Stimulated activated CD8-positive, alpha-beta memory T cell treated with anti-CD3 and anti-CD28 coated beads, Interleukin-4, amount 100 ng/mL, for 48 hours (primary cell): ENCODE data around the gene C1QL4.
"Not testable (repeated sequence)": the region's sequence is repeated elsewhere in the genome, so short reads cannot be mapped to it uniquely, and the experiment has no call there.

Source experiments
- DNase-seq: peaks from one replicate; pipeline ENCODE4 v3.0.0-alpha.2; 2020

The C1QL4 gene

DNA sequence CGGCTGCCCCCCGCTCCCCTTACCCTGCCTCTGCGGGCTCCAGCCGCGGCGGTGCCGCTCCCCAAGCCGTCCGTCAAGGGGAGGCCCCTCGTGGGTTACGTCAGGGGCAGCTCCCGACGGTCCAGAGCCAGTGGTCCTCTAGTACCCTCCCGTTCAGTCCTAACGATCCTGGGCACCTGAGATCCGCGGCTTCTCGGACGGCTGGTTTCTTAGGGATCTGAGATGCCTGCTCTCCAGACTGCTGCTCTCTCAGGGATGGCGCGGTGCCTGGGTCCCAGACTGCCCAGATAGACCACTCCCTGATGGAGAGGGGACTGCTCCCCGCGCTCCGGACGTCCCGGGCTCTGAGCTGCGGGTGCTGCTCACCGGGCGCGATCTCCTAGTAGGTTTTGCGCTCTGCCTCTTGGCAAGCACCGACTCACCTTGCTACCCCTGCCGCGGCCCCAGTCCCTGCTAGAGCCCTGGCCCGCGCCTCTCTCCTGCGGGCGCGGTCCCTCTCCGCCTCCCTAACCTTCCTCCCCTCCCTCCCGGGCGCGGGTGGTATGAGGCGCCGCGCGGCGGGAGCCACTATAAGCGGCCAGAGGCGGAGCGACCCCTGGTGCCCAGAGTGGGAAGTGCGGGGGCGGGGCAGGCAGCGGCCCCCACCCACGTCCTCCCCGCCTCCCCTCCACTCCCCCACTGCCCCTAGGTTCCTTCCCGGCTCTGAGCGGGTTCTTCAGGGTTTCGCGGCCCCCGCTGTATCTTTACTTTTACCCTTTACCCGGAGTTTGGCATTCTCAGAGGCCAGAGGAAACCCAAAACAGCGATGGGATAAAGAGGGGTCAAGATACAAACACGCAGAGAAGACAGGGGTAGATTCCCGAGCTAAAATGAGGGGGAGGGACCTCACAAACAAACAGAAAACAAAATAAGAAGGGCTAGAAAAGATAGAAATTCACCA lies at the start of gene C1QL4:
Gene C1QL4 (minus strand): TSS at position 544 of the 940 bp plus-strand sequence. CDS start 711 bp downstream, outside the sequence.
- peak; percentile 96 for DNase-seq

DNA sequence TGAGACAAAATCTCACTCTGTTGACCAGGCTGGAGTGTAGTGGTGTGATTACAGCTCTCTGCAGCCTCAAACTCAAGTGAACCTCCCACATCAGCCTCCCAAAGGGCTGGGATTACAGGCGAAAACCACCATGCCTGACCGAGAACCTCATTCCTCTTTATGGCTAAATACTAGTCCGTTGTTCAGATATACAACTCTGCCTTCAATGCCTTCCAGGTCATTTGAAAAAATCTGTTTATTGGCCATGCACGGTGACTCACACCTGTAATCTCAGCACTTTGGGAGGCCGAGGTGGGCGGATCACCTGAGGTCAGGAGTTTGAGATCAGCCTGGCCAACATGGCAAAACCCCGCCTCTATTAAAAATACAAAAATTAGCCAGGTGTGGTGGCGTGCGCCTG lies 43.2 kb upstream of the C1QL4 start:
- DNase-seq: not testable (repeated sequence)

DNA sequence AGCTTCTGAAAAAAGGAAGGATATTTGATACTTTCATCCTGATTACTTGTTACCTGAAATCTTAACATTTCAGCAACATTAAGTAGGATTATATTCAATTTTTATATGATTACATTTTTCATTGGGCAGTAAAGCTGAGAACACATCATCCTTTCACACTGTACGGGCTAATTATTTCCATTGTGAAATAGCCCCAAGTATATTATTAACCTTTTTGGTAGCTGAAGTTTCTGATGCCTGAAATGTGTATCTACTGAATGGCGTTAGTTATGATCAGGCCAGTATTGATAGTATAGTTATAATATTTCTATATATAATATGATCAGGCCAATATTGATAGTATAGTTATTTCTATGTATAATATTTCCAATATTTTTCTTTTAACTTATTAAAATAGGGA lies 40.4 kb upstream of the C1QL4 start:
- DNase-seq: no peak

DNA sequence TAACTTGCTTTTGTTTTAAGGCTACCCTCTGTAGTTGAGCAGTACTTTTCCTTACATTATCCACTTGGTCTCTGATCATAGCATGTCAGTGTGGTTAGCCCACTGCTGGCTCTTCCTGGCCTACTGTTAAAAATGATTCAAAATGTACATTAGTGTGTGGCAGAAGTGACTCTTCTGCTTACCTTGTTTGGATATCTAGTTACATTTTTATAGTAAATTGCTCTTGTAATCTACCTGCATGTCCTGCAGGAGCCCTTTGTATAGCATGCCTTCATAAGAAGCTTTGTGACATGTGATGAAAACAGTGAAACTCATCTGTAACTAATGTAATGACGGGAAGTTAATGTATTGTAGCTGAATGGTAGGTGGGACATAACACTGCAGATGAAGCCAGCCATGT lies 38.4 kb upstream of the C1QL4 start:
- DNase-seq: no peak

DNA sequence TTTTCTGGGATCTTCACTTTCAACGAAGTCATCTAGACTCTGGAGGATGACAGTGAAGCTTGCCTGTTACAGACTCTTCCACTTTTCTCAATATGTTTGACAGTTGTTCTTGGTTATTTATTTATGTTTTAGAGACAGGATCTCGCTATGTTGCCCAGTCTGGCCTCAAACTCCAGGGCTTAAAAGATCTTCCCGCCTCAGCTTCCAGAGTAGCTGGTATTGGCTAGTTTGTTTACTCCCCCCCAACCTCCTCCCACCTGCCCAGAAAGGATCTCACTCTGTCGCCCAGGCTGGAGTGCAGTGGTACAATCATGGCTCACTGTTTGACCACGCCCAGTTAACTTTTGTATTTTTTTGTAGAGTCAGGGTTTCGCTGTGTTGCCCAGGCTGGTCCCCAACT lies 33.6 kb upstream of the C1QL4 start:
- no peak for DNase-seq

DNA sequence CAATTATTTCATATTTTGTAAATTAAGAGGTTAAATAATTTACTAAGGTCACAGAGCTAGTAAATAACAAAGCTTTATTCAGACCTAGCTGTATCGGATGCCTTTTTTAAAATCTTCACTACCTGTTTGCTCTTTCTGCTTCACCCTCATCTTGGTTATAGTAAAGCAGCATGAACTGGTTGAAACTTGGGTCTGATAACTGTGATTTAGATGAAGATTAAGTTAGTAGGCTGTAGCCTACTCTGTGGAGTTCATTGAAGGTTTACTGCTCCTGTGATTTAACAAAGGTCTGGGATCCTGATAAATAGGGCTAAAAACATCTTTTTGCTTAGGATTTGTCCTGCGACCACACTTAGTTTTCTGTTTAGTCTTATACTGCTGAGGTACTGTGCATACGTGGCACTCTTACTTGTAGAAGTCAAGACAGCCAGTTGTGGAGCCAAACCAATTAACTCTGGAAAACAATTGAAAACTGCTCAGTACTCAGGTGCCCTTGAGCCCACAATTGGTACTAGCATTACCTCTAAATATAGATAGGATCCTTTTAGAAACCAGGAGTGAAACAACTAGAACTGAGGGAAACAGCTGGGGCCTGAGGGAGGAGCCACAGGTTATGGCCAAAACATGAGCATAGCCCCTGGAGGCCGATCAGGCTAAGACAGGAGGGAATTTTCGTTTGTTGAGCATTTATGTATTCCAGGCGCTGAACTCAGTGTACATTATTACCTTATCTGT lies 32.6 kb upstream of the C1QL4 start:
- peak; percentile 34 for DNase-seq

DNA sequence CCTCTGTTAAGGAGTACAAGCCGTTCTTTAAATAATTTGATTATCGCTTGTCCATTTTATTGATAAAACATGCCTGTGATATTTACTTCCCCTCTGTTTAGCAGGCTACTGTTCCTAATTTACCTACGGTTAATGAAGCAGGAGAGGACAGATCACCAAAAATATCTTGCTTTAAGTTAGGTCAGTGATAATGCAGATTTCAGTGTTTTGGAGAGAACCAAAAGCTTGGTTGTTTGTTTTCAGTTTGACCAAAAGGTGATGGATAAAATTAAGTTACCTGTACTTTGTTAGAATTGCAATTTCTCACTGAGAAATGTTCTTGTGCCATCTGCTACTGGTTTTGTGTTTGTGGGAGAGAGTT lies 31.2 kb upstream of the C1QL4 start:
- no peak for DNase-seq

DNA sequence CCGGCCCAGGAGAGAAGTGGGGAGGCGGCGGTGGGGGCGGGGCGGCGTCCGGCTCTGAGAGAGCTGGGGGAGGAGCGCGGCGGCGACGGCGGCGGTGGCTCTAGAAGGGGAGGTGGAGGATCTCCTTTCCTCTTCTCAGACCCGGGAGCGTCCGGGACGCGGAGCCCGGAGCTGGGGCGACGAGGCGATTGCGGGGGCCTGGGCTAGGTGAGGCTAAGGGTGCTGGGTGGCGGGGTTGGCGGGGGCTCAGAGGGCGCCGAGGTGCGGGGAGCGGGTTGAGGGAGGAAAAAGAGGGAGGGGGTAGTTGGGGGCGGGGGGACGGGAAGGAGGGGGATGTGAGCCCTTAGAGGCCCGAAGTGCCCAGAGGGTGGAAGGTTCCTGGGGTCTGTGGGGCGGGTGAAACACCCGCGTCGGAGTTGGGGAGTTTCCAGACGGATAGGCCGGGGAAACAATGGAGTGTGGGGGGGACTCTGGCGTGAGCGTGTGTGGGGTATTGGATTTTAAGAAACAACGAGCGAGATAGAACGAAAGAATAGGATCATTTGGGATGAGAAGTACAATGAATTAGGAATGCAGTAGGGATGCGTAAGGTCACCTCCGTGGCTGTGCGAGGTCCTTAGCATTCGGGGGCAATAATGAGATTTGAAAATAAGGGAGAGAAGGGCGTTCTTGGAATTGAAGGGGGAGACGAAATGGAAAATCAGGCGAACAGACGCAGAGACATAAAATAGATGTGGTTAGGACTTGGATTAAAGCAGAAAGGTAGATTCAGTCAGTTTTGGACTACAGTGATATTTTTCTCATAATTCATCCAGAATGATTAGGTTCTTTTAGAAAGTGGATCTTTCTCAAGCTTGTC lies 30.6 kb upstream of the C1QL4 start, which contains the start of gene SPATS2:
Gene SPATS2 (plus strand): TSS at position 82 of the 859 bp plus-strand sequence. CDS start 93,551 bp downstream, outside the sequence.
- peak; percentile 94 for DNase-seq

DNA sequence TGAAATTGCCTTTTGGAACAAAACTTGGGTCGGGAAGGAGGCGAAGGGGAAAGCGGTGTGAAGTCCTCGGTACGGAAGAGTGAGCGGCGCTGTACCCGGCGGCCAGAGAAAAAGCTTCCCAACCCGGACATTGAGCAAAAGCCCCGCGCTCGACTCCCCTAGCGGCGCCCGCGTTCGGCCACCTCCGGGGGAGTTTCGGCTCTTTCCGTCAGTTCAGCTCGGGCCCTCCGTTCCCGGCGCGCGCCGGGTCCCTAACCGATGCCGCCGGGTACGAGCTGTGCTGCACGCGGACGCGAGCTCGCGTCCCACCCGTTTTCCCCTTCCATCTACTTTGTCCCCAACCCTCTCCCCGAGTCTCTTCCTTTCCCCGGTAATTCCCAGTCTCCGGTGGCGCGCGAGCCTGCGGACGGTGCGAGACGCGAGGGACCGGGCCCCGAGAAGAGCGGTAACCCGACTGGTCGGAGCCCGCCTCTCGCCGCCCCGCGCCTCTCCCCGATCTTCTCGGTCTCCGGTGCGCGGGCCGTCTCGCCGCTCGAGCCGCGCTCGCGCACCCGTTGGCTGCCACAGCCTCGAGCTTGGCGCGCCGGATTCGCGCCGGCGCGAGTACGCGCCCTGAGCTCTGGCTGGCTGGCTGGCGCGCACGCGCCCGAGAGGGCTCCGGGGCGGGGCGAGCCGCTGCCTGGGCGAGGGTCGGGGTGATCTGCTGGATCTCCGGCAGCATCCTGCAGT lies 29.8 kb upstream of the C1QL4 start:
- DNase-seq: peak; percentile 90

DNA sequence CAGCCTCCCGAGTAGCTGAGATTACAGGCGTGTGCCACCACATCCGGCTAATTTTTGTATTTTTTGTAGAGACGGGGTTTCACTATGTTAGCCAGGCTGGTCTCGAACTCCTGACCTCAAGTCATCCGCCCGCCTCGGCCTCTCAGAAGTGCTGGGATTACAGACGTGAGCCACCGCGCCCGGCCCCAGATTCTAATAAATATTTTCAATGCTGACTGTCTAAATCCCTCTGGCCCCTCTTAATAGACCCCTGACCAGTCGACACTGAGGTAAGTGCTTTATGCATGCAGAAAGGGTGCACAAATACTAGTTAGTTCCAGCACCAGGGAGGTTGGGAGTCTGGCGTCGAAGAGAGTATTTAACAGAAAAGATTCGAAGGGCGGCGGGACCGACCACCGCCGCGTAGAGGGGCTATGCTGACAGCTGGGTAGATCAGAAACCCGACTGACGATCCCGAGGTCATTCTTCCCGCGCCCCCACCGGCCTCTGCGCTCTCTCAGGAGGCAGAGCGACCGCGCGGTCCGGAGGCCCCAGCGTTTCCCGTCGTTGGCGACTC lies 29.2 kb upstream of the C1QL4 start:
- peak; percentile 38 for DNase-seq

DNA sequence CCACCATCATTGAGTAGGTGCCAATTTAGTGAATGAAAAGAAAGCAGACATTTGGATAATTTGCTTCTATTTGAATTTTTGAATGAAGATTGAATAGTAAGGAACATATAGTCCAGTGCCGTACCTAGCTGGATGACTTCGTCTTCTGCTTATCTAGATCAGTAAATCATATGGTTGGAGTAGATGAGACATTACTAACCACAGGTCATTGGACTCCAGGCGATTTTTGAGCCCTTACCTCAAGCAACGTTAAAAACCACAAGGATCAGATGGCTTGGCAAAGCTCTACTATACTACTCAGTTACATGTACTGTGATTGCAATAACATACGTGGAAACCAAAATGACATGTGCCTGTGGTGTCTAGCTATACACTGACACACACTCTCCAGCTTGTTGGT lies 28.6 kb upstream of the C1QL4 start:
- no peak for DNase-seq

DNA sequence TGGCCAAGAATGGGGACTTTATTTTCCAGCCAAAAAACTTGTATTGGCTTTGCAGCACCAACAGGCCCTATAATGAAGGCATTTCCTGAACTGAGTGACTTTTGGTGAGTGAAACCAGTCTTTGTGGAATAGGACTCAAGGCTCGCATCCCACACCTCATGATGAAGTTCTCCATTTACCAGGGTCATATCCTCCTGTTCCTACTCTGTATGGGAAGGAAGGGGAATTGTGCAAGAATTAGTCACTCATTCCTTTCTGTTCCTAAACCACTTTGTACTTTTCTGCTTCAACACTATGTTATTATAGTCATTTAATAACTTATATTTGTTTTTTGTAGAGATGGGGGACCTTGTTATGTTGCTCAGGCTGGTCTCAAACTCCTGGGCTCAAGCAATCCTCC lies 28.0 kb upstream of the C1QL4 start:
- DNase-seq: no peak

DNA sequence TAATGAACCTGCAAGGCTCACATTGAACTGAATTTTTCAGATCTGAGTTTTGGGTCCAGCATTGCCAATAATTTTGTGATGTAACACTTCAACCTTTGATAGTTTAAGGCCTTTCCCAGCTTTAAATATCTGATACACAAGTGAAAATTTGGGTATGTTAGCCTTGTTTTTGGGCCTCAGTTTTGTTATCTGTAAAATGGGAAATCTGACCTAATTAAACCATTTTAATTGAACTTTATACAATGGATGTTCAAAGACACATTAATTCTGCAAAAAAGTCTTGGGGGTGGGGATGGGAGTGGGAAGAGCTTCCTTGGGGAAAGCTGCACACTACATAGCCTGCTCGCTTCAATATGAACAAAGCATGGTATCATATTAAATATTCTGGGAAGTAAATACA lies 25.1 kb upstream of the C1QL4 start:
- DNase-seq: no peak

DNA sequence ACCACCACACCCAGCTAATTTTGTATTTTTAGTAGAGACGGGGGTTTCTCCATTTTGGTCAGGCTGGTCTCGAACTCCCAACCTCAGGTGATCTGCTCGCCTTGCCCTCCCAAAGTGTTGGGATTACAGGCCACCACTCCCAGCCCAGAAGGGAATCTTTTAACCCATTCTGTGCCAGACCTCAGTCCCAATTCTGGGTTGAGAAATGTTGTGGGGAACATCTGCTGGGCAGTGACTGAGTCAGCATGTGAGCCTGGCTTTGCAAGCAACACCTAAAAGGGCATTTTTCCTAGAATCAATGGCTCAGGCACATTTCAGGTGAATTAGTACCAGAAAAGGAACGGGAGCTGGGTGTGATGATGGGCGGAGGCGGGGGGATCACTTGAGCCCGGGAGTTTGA lies 22.7 kb upstream of the C1QL4 start:
- no peak for DNase-seq

DNA sequence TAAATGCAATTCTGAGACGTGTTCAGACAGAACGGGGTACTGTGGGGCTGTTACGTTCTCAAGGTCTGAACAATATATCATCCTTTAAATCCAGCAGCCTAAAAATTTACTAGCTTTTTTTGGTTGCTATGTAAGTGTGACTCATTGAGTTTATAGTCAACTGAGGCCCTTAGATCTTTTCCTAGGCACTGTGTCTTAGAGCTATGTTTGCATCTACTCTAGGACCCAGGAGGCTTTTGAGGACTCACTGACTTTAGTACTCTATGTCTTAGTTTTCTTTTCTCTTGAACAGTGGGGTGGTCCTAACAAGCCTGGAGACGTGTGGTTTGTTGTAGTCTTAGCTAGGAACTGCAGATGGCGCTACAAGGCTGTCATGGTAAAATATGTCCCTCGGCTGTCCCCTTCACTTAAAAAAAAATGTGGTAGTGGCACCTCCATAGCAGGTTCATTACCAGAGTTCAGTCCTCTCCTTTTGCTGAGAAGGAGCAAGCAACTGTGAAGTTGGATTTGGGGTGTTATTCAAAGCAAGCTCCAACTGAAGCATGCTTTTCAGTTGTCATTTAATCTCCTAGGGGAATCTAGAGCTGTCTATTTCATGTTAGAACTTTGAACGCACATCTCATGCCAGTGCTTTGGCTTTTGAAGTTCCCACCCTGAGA lies 21.6 kb upstream of the C1QL4 start:
- DNase-seq: peak; percentile 61

DNA sequence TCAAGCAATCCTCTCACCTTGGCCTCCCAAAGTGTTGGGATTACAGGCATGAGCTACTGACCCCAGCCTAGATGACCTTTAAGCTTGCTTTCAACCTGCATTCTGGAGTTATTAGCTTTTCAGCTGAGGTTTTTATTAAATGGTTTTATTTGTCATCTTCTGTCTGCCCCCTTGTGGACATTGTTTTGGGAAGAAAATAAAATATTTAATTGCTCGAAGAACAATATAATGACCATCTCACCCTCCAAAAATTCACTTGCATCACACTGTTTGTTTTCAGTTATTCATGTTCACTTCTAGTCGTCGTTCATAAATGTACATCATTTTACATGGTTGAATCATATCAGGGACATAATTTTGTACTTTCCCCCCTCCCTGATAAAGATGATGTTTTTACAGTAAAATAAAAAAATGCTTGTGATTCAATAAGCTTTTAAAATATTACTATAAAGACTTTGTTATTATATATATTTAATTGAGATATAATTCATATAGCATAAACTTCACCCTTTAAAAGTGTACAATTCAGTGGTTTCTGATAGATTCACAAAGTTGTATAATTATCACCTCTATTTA lies 20.2 kb upstream of the C1QL4 start:
- no peak for DNase-seq

DNA sequence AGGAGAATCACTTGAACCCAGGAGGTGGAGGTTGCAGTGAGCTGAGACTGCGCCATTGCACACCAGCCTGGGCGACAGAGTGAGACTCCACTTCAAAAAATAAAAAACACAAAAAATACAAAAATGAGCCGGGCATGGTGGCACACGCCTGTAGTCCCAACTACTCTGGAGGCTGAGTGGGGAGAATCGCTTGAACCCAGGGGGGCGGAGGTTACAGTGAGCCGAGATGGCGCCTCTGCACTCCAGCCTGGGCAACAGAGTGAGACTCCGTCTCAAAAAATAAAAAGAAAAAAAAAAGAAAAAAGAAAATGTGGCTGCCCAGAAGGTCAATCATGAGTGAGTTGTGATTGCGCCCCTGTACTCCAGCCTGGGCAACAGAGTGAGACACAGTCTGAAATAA lies 18.9 kb upstream of the C1QL4 start:
- DNase-seq: no peak

DNA sequence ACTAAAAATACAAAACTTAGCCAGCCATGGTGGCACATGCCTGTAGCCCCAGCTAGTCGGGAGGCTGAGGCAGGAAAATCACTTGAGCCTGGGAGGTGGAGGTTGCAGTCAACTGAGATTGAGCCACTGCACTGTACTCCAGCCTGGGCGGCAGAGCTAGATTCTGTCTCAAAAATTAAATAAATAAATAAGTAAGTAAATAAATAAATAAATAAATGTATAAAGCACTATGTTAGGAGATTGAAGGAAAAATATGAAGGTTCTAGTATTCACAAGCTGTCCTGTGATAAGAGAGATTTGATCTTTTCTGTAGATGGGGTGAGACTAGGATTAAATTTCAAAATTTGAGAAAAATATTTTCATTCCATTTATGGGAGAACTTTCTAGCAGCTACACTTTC lies 15.4 kb upstream of the C1QL4 start:
- no peak for DNase-seq

DNA sequence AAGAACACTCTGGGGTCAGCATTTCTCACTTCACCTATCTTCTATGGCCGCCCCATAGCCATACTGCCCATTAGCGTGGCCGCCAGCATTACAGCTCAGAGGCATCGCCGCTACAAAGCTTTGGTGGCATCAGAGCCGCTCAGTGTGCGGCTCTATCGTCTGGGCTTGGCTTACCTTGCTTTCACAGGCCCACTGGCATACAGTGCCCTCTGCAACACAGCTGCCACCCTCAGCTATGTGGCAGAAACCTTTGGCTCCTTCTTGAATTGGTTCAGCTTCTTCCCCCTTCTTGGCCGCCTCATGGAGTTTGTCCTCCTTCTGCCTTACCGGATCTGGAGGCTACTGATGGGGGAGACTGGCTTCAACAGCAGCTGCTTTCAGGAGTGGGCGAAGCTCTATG lies 12.3 kb upstream of the C1QL4 start:
- DNase-seq: no peak

DNA sequence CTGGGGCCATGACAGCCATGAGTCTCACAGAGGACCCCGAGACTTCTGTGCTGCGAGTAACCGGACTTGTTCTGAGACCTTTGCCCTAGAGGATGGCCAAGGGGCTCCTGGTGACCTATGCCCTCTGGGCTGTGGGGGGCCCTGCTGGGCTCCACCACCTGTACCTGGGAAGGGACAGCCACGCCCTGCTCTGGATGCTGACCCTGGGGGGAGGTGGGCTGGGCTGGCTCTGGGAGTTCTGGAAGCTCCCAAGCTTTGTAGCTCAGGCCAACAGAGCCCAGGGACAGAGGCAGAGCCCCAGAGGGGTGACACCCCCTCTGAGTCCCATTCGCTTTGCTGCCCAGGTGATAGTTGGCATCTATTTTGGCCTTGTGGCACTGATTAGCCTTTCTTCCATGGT lies 11.8 kb upstream of the C1QL4 start:
- peak; percentile 19 for DNase-seq
